Stimulated activated CD4-positive, alpha-beta T cell treated with anti-CD3 and anti-CD28 coated beads, TNF-alpha, amount 100 ng/mL, for 1 hour (primary cell): ENCODE measurements around the gene EP400.
"Not testable (repeated sequence)": the region's sequence is repeated elsewhere in the genome, so short reads cannot be mapped to it uniquely, and the experiment has no call there.

Experiments
- DNase-seq, 3 donors: peaks; one replicate each; pipeline ENCODE4 v3.0.0-alpha.2; 2020; ENCODE audit warnings: low read depth in 3 of 3, low spot score in 1 of 3

The EP400 gene

DNA sequence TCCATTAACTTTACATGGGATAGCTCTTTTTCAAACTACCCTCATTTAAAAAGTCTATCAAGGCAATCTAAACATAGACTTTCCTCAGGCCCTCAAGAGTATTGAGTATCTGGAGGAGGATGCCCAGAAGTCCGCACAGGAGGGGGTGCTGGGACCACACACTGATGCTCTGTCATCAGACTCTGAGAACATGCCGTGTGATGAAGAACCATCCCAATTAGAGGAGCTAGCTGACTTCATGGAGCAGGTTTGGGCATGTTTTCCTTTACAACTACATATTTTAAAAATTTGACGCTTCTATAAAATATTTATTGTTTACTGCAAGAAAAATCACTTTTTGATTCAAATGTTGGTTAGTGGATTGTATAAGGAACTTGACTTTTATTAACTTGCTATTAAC is 93.5 kb downstream of the EP400 start:
- no peak for DNase-seq

DNA sequence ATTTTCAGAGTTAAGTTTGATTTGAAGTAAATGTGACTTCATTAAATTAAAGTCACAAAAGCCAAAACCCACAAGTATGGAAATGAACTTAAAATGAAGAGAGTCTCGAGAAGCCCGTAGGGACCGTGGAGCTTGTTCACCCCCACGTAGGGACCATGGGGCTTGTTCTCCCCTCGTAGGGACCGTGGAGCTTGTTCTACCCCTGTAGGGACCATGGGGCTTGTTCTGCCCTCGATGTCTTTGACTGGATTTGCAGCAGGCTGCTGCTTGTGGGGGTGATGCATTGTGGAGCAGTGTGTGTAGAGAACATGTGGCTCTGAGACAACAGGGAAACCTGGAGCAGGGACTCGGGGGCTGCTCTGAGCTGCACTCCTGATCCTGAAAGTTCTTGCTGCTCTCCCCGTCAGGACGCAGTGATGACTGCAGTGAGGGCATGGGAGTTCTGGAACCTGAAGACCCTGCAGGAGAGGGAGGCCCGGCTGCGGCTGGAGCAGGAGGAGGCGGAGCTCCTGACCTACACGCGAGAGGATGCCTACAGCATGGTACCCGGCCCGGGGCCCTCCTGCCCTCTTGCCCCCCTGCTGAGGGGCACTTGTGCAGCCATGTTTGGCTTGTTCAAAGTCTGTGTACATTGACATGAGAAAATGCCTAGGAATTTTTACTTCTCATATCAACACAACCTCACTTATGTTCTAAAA is 94.2 kb downstream of the EP400 start:
- DNase-seq: no peak

DNA sequence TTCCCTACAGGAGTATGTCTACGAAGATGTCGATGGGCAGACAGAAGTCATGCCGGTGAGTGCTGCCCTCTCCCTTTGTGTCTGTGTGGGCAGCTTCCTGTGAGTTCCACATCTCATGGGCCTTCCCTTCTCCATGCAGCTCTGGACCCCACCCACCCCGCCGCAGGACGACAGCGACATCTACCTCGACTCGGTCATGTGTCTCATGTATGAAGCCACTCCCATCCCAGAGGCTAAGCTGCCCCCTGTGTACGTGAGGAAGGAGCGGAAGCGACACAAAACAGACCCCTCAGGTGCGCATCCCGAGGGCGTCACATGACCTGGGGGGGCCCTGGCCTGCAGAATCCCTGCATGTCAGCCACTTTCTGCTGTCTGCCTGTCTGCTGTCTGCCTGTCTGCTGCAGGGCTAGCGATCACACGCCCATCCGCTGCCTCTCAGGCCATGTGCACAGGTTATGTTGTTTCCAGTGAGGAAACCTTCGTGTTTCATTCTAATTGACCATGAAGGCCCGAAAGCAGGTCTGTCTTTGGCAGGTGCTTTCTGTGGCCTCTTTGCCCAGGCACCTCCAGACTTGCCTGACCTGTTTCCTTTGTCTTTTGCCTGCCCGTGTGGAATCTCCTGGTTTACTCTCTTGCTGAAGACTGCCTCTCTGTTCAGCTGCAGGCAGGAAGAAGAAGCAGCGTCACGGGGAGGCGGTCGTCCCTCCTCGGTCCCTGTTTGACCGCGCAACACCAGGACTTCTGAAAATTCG is 95.1 kb downstream of the EP400 start:
- DNase-seq: no peak

DNA sequence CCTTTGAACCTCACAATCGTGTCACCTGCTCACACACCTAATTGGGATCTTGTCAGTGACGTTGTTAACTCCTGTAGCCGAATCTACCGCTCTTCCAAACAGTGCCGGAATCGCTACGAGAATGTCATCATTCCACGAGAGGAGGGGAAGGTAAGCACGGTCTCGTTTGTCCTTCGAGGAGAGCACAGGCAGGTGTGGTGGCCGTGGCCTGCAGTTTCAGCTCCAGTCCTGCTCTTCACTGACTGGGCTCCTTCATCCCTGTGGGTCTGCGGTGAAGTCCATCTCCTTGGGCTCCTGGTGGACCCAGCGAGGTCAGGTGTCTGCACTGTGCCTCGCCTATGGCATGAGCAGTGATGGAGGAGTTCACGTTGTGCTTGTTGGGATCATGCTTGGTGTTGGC is 96.0 kb downstream of the EP400 start:
- DNase-seq: no peak

DNA sequence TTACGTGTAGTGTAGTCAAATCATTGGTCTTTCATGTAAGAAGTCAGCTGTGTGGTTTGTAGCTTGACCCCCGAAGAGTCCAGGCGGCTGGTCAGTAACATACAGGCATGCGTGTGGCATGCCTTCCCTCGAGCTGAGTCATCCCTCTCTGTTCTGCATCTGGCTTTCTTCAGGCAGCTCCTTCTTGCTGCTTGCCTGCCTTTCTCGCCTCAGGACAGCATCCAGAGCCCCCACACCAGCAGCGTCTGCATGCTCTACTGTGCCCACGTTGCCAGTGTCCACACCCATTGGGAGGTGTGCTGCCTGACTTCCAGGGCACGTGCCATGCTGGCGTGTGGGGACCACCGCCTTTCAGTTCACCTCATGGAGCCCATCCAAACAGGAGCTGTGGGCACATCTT is 96.8 kb downstream of the EP400 start:
- no peak for DNase-seq

DNA sequence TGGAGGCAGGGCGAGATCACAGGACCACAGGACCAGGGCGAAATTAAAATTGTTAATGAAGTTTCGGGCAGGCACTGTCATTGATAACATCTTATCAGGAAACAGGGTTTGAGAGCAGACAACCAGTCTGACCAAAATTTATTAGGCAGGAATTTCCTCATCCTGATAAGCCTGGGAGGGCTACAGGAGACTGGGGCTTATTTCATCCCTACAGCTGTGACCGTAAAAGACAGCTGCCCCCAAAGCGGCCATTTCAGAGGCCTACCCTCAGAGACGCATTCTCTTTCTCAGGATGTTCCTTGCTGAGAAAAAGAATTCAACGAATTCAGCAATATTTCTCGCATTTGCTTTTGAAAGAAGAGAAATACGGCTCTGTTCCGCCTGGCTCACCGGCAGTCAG is 97.9 kb downstream of the EP400 start:
- not testable (repeated sequence) for DNase-seq

DNA sequence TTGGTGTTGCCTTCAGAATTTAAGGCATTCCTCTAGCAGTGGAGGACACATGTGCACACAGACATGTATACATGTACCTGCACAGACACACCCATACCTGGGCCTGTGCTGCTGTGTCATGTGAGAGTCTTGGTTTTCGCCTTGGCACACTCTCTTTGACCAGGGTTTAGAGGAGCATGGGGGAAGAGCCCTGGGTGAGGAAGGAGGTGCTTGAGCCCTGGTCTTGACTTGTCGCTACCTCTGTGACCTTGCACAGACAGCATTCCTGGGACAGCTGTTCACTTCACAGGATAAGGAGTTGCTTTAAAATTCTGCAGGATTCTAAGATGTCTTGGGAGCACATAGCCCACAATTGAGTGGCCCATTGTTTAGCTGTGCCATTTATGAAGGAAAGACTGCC is 99.7 kb downstream of the EP400 start:
- DNase-seq: no peak

DNA sequence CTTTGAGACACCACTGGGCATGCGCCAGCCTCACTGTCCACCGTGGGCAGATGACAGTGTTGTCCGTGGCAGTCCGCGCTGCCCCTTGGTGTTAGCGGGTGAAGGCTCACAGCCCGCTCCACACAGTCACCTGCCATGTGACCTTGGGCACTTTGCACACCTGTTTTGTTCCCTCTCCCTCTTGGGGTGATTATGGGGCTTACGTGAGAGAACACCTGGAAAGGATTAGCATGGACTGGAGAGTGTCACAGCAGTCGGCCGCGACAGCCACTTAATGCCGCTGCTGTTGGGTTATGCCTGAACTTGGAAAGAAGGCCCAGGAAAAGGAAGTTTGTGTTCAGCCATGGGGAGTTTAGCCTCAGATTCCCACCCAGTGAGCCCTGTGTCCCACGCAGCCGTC is 100.1 kb downstream of the EP400 start:
- no peak for DNase-seq

DNA sequence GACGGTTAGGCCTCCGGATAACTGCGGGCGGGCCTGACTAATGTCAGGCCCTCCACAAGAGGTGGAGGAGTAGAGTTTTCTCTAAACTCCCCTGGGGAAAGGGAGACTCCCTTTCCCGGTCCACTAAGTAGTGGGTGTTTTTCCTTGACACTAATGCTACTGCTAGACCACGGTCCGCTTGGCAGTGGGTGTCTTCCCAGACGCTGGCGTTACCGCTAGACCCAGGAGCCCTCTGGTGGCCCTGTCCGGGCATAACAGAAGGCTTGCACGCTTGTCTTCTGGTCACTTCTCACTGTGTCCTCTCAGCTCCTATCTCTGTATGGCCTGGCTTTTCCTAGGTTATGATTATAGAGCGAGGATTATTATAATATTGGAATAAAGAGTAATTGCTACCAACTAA is 102.0 kb downstream of the EP400 start:
- not testable (repeated sequence) for DNase-seq

DNA sequence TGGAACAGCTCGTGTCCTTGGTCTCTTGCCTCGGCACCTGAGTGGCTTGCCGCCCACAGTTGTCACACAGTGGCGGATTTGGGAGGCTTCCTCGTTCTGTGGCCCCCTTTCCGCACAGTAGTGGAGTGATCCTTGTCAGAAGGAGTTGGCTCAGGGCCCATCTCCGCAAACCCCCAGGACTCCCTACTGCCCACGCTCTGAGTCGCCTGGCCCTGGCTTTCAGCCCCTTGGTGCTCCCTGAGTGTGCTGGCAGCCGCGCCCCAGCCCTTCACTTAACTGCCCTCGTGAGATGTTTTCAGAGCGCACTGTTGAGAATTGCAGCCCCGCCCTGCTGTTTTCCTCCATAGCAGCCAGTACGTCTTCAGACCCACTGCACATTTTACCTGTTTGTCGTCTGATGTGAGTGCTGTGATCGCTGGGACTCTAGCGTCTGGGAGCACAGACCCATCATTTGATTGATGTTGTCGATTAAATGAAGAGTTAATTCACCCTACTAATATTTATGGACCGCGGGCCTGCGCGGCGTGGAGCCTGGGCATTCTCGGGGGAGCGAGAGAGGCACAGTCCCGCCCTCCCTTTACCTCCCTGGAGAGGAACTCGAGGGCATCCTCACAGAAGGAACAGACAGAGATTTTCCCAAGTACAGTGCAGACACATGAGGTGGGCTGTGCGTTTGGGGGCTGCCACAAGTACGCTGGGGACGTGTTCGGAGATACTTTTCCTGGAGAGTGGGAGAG is 102.6 kb downstream of the EP400 start:
- DNase-seq: no peak

DNA sequence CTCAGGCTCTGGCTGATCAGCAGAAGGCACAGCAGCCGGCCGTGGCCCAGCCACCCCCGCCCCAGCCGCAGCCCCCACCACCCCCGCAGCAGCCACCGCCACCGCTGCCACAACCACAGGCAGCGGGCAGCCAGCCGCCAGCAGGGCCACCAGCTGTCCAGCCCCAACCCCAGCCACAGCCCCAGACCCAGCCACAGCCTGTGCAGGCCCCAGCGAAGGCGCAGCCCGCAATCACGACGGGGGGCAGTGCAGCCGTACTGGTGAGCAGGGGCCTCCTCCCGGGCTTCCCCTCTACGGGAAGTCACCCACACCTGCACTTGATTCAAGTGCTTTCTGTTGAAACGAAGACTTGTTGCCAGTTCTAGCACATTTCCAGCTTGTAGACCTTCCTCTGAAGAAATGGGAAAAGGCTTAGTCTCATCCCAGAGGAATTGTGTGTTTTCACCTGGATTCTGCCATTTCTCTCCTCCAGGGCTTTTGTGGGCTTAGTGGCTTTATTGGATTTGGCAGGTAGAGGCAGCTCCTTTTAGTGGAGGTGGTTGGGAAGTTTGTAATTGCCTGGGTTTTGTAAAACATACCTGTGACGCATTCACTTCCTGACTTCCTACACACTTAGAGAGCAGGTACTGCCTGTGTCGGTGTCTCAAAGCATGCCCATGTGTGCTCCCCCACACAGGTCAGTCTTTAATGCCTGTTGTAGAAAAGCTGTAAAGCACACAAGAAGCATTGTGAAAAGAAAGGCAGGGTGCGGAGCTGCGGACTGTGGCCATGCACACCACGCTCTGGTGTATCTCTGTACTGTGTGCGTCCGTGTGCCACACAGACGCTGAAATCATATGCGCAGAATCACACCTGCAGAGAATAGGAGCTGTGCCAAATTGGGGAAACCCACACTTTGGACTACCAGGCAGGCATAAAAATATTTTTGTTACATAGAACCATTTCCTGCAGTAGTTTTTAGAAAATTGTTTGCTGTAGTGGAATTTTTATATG is 103.9 kb downstream of the EP400 start:
- no peak for DNase-seq

DNA sequence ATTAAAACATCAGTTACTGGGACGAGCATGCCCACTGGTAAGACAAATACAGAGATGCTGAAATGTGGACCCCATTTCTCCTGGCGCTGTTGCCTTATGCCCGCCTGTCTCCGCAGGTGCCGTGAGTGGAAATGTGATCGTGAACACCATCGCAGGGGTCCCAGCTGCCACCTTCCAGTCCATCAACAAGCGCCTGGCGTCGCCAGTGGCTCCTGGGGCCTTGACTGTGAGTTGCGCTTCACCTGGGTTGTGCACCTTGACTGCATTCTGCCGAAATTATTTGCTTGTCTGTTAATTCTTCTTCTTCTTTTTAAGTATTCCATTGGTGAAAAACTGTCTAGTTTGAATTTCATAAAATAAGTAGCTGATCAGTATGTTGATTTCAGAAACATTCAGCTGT is 105.2 kb downstream of the EP400 start:
- no peak for DNase-seq

DNA sequence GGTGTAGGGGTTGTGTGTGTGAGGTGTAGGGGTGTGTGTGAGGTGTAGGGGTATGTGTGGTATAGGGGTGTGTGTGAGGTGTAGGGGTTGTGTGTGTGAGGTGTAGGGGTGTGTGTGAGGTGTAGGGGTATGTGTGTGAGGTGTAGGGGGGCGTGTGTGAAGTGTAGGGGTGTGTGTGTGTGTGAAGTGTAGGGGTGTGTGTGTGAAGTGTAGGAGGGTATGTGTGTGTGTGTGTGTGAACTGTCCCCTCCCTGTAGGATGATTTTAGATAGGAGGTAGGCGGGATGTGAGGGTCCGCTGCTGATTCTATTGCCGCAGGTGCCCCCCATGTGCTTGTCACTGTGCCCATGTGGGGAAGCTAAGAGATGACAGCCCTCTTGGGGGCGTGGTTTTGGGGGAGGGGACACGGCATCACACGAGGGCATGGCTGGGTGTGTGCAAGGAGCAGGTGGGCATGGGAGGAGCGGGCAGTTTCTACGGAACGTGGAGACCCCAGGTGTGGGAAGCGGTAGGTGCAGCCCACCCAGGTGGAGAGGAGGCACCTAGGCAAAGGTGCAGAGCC is 105.9 kb downstream of the EP400 start:
- DNase-seq: no peak

DNA sequence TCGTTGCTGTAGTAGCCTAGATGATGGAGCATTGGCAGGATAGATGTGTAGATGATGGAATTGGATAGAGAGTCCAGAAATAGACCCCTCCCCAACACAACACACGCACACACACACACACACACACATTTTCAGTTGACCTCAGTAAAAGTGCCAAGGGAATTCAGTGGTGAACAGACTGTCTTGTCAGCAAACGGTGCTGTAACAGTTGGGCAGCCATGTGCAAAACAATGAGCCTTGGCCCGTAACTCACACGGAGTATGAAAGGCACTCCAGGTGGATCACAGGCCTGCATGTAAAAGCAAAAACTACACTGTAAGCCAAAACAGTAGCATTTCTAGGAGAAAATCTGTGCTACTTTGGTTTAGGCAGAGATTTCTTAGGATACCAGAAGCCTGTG is 106.6 kb downstream of the EP400 start:
- no peak for DNase-seq

DNA sequence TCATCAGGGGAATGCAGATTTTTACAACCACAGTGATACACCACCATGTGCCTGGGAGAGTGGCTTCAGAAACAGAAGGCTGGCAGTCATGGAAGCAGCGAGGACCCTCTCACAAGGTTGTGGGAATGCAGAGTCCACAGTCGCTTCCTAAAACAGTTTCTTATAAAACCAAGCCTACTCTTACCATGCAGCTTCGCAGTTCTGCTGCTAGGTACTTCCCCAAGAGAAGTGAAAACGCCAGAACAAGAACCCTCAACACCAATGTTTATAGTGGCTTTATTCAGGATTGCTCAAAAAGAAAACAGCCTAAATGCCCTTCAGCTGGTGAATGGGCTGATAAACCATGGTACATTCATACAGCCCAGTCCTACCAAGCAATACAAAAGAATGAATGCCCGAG is 107.2 kb downstream of the EP400 start:
- DNase-seq: no peak

DNA sequence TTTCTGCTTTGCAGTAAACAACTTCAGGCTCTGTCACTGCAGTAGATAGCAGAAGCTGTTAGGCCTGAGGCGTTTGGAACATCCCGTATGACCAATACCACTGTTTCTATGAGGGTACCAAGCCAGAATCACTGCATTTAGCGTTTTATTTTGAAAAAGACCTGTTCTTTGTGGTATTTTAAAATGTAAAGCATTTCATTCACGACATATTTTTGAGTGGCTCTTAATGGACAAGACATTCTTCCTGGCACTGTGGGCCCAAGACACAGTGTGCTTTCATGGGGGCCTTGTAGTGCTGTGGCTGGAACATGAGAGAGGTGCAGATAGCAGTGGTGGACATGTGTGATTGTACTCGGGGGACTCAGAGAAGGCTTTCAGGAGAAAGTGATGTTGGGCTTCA is 107.9 kb downstream of the EP400 start:
- no peak for DNase-seq

DNA sequence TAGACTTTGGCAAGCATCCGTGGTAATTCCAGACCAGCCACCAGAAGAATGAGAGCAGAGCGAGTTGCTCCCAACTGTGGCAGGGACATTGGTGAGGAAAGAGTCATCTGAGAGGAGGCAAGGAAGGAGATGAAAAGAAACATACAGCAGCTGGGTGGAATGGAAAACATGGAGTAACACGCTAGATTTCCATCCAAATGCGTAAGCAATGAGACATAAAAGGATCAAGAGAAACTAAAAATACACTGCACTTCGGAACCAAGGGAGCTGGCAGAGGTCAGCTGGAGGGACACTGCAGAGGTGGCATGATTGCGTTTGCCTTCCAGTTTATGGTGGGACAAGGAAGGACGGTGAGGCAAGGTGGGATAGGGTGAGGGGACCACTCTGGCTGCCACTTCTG is 111.5 kb downstream of the EP400 start:
- no peak for DNase-seq

DNA sequence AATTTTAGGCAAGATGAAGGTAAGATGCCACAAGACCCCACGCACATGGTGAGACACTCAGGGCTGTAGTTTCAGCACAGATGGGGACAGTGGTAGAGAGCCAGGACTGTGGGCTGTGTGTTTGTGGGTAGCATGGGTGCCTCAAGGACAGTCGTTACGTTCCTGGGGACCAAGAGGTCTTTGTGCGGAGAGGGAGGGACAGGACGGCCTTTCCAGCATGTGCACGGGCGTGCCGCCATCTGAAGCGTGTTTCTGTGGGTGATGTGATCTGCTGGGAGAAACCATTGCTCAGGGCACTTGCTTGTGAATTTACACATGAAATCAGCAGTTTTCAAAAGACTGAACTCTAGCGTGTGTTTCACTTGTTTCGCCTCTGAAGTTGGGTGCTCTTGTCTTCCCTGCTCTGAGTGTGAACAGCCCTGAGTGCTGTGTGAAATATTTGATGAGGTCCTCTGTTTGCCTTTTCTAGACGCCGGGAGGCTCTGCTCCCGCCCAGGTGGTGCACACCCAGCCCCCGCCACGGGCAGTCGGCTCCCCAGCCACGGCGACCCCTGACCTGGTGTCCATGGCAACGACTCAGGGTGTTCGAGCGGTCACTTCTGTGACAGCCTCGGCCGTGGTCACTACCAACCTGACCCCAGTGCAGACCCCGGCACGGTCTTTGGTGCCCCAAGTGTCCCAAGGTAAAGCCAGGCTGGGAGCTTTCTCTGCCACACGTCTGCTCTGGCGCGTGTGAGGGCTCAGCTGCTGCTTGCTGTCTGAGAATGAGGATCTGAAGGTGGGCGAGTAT is 112.1 kb downstream of the EP400 start:
- no peak for DNase-seq

DNA sequence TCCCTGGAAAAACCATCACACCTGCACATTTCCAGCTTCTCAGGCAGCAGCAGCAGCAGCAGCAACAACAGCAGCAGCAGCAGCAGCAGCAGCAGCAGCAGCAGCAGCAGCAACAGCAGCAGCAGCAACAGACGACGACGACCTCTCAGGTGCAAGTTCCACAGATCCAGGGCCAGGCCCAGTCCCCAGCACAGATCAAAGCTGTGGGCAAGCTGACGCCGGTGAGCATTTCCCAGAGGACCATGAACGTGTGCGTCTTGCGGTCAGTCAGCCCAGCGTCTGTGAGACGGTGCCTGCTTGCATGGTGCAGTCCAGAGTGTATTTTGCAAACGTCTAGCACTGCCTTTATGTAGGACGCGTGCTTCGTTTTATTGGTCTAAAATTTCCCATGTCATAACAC is 112.7 kb downstream of the EP400 start:
- DNase-seq: no peak

DNA sequence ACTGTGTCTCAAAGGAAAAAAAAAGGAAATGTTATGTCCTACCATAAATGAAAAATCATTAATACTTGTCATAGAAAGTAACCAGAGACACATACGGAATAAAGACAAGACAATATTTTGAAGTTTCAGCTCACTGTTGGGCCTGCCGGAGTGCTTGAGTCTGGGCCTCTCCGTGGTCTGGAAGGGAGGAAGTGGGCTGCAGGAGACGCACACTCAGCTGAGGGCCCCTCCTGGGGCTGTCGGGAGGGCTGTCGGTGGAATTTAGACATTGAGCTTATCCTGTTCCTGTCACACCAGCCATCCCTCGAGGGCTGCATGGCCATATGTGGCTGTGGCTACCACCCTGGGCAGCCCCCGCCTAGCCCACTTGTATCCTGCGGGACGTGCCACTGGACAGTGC is 113.7 kb downstream of the EP400 start:
- no peak for DNase-seq
